ENCODE results near the gene CCDC85C. TPM values are rescaled to one million over a fixed set of nuclear protein-coding genes. Genes with fewer than 3 reads are reported as not detected.

The CCDC85C gene
- total RNA-seq, 1 donor from 2014 or later = 1.9 TPM

GRCh38 chr14:99628887-99629618, 25.0 kb upstream of the CCDC85C start:
- TF ChIP-seq, protein P1, sequence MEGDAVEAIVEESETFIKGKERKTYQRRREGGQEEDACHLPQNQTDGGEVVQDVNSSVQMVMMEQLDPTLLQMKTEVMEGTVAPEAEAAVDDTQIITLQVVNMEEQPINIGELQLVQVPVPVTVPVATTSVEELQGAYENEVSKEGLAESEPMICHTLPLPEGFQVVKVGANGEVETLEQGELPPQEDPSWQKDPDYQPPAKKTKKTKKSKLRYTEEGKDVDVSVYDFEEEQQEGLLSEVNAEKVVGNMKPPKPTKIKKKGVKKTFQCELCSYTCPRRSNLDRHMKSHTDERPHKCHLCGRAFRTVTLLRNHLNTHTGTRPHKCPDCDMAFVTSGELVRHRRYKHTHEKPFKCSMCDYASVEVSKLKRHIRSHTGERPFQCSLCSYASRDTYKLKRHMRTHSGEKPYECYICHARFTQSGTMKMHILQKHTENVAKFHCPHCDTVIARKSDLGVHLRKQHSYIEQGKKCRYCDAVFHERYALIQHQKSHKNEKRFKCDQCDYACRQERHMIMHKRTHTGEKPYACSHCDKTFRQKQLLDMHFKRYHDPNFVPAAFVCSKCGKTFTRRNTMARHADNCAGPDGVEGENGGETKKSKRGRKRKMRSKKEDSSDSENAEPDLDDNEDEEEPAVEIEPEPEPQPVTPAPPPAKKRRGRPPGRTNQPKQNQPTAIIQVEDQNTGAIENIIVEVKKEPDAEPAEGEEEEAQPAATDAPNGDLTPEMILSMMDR (IDR thresholded peaks at IDR 0.05) = no peak
- no peaks in the 10 kb centered on the region for H3K36me3 Mint-ChIP-seq (ENCODE audit: low read depth)
- H3K4me3 Mint-ChIP-seq = no peak overlapping the region
- H3K27me3 Mint-ChIP-seq = peaks cover 26% of the 10 kb centered on the region
- ATAC-seq (ENCODE audit: low read depth) = peak; percentile 83
- no peaks in the 10 kb centered on the region for H3K9me3 Mint-ChIP-seq
- ChIA-PET POLR2A (no interaction called here), CTCF (no interaction called here)
- no peak overlapping the region for H3K27ac Mint-ChIP-seq
- intact Hi-C loops (cut with micrococcal nuclease) = loop anchor here (1.0 to 10.0 kb wide), 2 partner anchors 64 to 111 kb away; no protein-coding TSS in a partner anchor
- peaks cover 7% of the 10 kb centered on the region for H3K4me1 Mint-ChIP-seq
- DNase-seq = peak; percentile 37

- no peaks in the 10 kb centered on the region for H3K9me3 Mint-ChIP-seq
- H3K27me3 Mint-ChIP-seq = peaks cover 30% of the 10 kb centered on the region
- H3K36me3 Mint-ChIP-seq (ENCODE audit: low read depth) = no peaks in the 10 kb centered on the region
- ChIA-PET POLR2A (interaction anchor here (0.6 kb wide), 1 partner anchor 9 kb away, joined by 3 read pairs; no protein-coding TSS in a partner anchor), CTCF (interaction anchor here (1.0 kb wide), 1 partner anchor 9 kb away, joined by 3 read pairs; no protein-coding TSS in a partner anchor)
- no peak overlapping the region for H3K4me3 Mint-ChIP-seq
- DNase-seq (no peak), ATAC-seq (ENCODE audit: low read depth) (no peak)
- TF ChIP-seq, protein P1 (IDR thresholded peaks at IDR 0.05) = no peak
- intact Hi-C loops (cut with micrococcal nuclease) = loop anchor here (10.0 kb wide), 1 partner anchor 63 kb away; no protein-coding TSS in a partner anchor
- no peak overlapping the region for H3K27ac Mint-ChIP-seq
- H3K4me1 Mint-ChIP-seq = peaks cover 2% of the 10 kb centered on the region
These were observed 23.7 kb upstream of the CCDC85C start for GRCh38 chr14:99627510-99628381.

DNA sequence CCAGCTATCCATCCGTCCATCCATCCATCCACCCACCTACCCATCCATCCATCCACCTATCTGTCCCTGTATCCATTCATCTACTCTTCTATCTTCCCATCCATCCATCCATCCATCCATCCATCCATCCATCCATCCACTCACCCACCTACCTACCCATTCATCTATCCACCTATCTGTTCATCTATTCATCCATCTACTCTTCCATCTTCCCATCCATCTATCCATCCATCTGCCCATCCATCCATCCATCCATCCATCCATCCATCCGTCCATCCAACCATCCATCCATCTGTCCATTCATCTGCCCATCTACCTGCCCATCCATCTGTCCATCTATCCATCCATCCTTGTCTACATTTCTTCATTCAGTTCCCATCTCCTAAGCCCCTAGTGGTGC, 23.1 kb upstream of the CCDC85C start:
- TF ChIP-seq, protein P1 (IDR thresholded peaks at IDR 0.05) = no peak
- peaks cover 31% of the 10 kb centered on the region for H3K27me3 Mint-ChIP-seq
- no peaks in the 10 kb centered on the region for H3K36me3 Mint-ChIP-seq (ENCODE audit: low read depth)
- no peaks in the 10 kb centered on the region for H3K9me3 Mint-ChIP-seq
- CTCF ChIA-PET = no interaction called here
- no peak for DNase-seq
- intact Hi-C loops (cut with micrococcal nuclease) = loop anchor here (10.0 kb wide), 1 partner anchor 62 kb away; no protein-coding TSS in a partner anchor
- peaks cover 2% of the 10 kb centered on the region for H3K4me1 Mint-ChIP-seq
- POLR2A ChIA-PET = no interaction called here
- no peak overlapping the region for H3K27ac Mint-ChIP-seq
- H3K4me3 Mint-ChIP-seq = no peak overlapping the region
- ATAC-seq (ENCODE audit: low read depth) = no peak

DNA sequence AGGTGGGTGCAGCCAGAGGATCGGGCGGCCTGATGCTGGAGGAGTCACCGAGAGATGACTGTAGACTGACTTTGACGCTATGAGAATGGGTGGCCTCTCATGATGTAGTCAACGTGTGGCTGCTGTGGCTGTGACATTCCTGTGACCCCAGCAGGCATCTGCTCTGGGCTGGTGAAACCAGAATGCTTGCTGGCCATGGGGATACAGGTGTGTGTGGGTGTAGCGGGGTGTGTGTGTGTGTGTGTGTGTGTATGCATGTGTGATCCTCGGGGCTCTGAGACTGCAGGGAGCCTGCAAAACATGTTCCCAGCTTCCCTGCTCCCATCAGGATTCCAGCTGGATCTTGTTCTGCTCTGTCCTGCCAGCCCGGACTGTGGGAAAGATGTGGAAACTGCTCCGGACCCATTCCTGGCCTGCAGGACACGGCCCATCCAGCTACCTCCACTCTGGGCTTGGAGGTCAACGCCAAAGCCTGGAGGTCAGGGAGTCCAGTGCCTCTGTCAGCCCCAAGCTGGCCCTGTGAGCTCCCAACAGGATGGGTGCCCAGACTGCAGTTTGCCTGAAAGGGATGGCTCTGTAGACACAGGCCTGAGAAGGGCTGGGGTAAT, 22.1 kb upstream of the CCDC85C start:
- ATAC-seq (ENCODE audit: low read depth) (no peak), DNase-seq (no peak)
- H3K27me3 Mint-ChIP-seq = peaks cover 33% of the 10 kb centered on the region
- TF ChIP-seq, protein P1 (IDR thresholded peaks at IDR 0.05) = no peak
- H3K36me3 Mint-ChIP-seq (ENCODE audit: low read depth) = no peaks in the 10 kb centered on the region
- peaks cover 2% of the 10 kb centered on the region for H3K4me1 Mint-ChIP-seq
- ChIA-PET CTCF (no interaction called here), POLR2A (no interaction called here)
- no peak overlapping the region for H3K27ac Mint-ChIP-seq
- intact Hi-C loops (cut with micrococcal nuclease) = loop anchor here (10.0 kb wide), 1 partner anchor 61 kb away; no protein-coding TSS in a partner anchor
- no peaks in the 10 kb centered on the region for H3K9me3 Mint-ChIP-seq
- no peak overlapping the region for H3K4me3 Mint-ChIP-seq

All from activated B cell treated with CpG ODN at 0.5 μM for 24 hours (primary cell).